Ishikawa (cell line): ENCODE results near the gene GPATCH3.

Experiments
- CEBPB ChIP-seq: IDR thresholded peaks from 2 replicates; pipeline ENCODE4 v1.6.1; 2012
- CREB1 ChIP-seq: IDR thresholded peaks from 2 replicates; pipeline ENCODE4 v1.6.1; 2012; ENCODE audit warnings: low read depth
- EGR1 ChIP-seq: IDR thresholded peaks from 2 replicates; pipeline ENCODE4 v1.6.1; 2012
- EP300 ChIP-seq: IDR thresholded peaks from 2 replicates; pipeline ENCODE4 v1.6.1; 2012; ENCODE audit warnings: borderline replicate concordance
- FOXM1 ChIP-seq: IDR thresholded peaks from 2 replicates; pipeline ENCODE4 v1.6.1; 2012; ENCODE audit warnings: low read depth, borderline replicate concordance
- MAX ChIP-seq: IDR thresholded peaks from 2 replicates; pipeline ENCODE4 v1.6.1; 2012
- NFIC ChIP-seq: IDR thresholded peaks from 2 replicates; pipeline ENCODE4 v1.6.1; 2012
- RAD21 ChIP-seq: IDR thresholded peaks from 2 replicates; pipeline ENCODE4 v1.6.1; 2012; ENCODE audit warnings: low read depth
- REST ChIP-seq: IDR thresholded peaks from 2 replicates; pipeline ENCODE4 v1.6.1; 2012; ENCODE audit warnings: low read depth, mild to moderate bottlenecking
- TAF1 ChIP-seq: IDR thresholded peaks from 2 replicates; pipeline ENCODE4 v1.6.1; 2012; ENCODE audit warnings: low read depth, mild to moderate bottlenecking
- TCF12 ChIP-seq: IDR thresholded peaks from 2 replicates; pipeline ENCODE4 v1.6.1; 2012; ENCODE audit warnings: low read depth
- TEAD4 ChIP-seq: IDR thresholded peaks from 2 replicates; pipeline ENCODE4 v1.6.1; 2012
- USF1 ChIP-seq: IDR thresholded peaks from 2 replicates; pipeline ENCODE4 v1.6.1; 2012
- YY1 ChIP-seq: IDR thresholded peaks from 2 replicates; pipeline ENCODE4 v1.6.1; 2012; ENCODE audit warnings: low read depth
- ZBTB7A ChIP-seq: IDR thresholded peaks from 2 replicates; pipeline ENCODE4 v1.6.1; 2012; ENCODE audit warnings: low read depth

The GPATCH3 gene

GRCh38 chr1:26858160-26858559, 42.1 kb downstream of the GPATCH3 start:
- TF ChIP-seq NFIC (no peak), CEBPB (no peak), TCF12 (no peak), TEAD4 (no peak), EP300 (no peak), RAD21 (no peak), ZBTB7A (no peak), FOXM1 (no peak), CREB1 (no peak), USF1 (no peak), YY1 (no peak), TAF1 (no peak), REST (no peak), EGR1 (no peak), MAX (no peak)

GRCh38 chr1:26857473-26858060, 42.7 kb downstream of the GPATCH3 start:
- TF ChIP-seq REST = no peak
- TF ChIP-seq EP300 = no peak
- TF ChIP-seq CREB1 = no peak
- no peak for TF ChIP-seq TAF1
- no peak for TF ChIP-seq ZBTB7A
- no peak for TF ChIP-seq NFIC
- TF ChIP-seq RAD21 = no peak
- TF ChIP-seq TEAD4 = no peak

- TF ChIP-seq YY1 (no peak), REST (no peak), TCF12 (no peak), EGR1 (no peak), FOXM1 (no peak), CREB1 (no peak)
These were observed 43.4 kb downstream of the GPATCH3 start for GRCh38 chr1:26856604-26857469.

GRCh38 chr1:26856181-26856580, 44.1 kb downstream of the GPATCH3 start:
- no peak for TF ChIP-seq ZBTB7A
- no peak for TF ChIP-seq FOXM1
- TF ChIP-seq USF1 = no peak
- no peak for TF ChIP-seq RAD21
- TF ChIP-seq CEBPB = no peak
- TF ChIP-seq EGR1 = no peak
- TF ChIP-seq CREB1 = no peak
- TF ChIP-seq REST = no peak
- no peak for TF ChIP-seq TEAD4
- no peak for TF ChIP-seq EP300
- no peak for TF ChIP-seq TCF12
- TF ChIP-seq NFIC = no peak
- no peak for TF ChIP-seq YY1
